Progenitor cell of endocrine pancreas (in vitro differentiated cells): Measurements from ENCODE around the gene BRPF3. TPM values are rescaled to one million over a fixed set of nuclear protein-coding genes. Genes with fewer than 3 reads are reported as not detected.

Experiments used
- DNase-seq: peaks from one replicate; pipeline ENCODE4 v3.0.0; 2021; ENCODE audit warnings: low spot score; ENCODE audit not compliant: unreplicated experiment
- H3K27ac Mint-ChIP-seq: 2 replicates; pipeline ENCODE4 v1.8.0; 2021; ENCODE audit warnings: mild to moderate bottlenecking, moderate library complexity, mixed read lengths
- H3K27me3 Mint-ChIP-seq: 2 replicates; pipeline ENCODE4 v1.8.0; 2021; ENCODE audit warnings: mixed read lengths
- H3K36me3 Mint-ChIP-seq: 2 replicates; pipeline ENCODE4 v1.8.0; 2022; ENCODE audit warnings: mixed read lengths; ENCODE audit not compliant: insufficient read depth
- H3K4me1 Mint-ChIP-seq: 2 replicates; pipeline ENCODE4 v1.8.0; 2021; ENCODE audit warnings: low read depth, mixed read lengths
- H3K4me3 Mint-ChIP-seq: 2 replicates; pipeline ENCODE4 v1.8.0; 2021; ENCODE audit warnings: low read depth, mild to moderate bottlenecking, moderate library complexity, mixed read lengths
- H3K9me3 Mint-ChIP-seq: 2 replicates; pipeline ENCODE4 v1.8.0; 2021; ENCODE audit warnings: low read depth, mixed read lengths
- CTCF ChIP-seq: fragments of 200-600 bp; sonication (generic); IDR thresholded peaks from one replicate; pipeline ENCODE4 v1.5.0; 2021; ENCODE audit warnings: antibody characterized with exemption, mild to moderate bottlenecking; ENCODE audit not compliant: unreplicated experiment
- total RNA-seq: library from RNA; stranded (reverse); gene quantifications from 2 replicates; pipeline ENCODE4 v1.2.1, GENCODE V29; 2021

The BRPF3 gene
- total RNA-seq, 1 donor from 2014 or later, result 73.1 TPM

DNA sequence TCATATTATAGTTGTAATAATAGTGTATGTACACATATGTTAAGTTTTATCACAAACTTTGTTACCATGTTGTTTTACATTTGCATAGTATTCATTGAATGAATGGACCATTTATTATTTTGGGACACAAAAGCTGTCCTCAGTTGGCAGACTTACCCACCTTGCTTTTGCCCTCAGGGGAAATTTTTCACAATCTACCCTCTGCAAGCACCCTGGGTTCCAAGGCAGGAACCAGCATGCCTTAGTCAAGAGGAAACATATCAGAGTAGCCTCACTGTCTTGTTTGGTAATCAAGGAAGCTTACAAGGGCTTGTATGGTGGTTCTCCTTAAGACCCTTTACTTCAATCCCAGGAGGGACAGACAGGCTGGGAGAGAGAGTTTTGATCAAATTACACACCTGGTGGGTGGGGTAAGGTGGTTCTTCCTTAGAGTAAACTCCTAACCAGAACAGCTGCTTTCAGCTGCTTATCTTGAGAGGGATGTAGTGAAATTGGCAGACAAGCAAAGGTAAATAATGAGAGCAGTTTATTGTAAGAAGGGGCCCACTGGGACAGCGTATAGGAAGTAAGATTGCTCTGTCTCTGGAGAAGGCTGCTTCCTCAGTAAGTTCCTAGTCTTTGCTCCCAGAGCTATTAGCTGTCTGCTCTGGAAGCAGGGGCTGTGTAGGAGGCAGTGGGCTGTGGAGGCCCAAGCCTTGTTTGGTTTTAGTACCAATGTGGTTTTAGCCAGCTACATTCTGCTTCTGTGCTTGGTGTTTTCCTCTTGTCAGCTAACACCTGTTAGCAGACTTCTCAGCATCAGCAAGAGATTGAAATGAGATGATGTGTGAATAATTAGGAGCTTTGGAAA lies 31.1 kb downstream of the BRPF3 start:
- TF ChIP-seq CTCF, result no peak
- peak overlapping the region; percentile 82 for H3K27ac Mint-ChIP-seq
- no peak for DNase-seq
- H3K9me3 Mint-ChIP-seq, result no peaks in the 10 kb centered on the region
- H3K36me3 Mint-ChIP-seq, result peaks cover 38% of the 10 kb centered on the region
- H3K27me3 Mint-ChIP-seq, result no peaks in the 10 kb centered on the region
- no peak overlapping the region for H3K4me3 Mint-ChIP-seq
- peaks cover 18% of the 10 kb centered on the region for H3K4me1 Mint-ChIP-seq

- H3K36me3 Mint-ChIP-seq, result peaks cover 33% of the 10 kb centered on the region
- TF ChIP-seq CTCF, result no peak
- H3K27me3 Mint-ChIP-seq, result no peaks in the 10 kb centered on the region
- H3K27ac Mint-ChIP-seq, result no peak overlapping the region
- peaks cover 18% of the 10 kb centered on the region for H3K4me1 Mint-ChIP-seq
- no peak overlapping the region for H3K4me3 Mint-ChIP-seq
- H3K9me3 Mint-ChIP-seq, result no peaks in the 10 kb centered on the region
- DNase-seq, result no peak
These were observed 32.7 kb downstream of the BRPF3 start for GRCh38 chr6:36229223-36229622.

GRCh38 chr6:36230371-36230770 lies 33.8 kb downstream of the BRPF3 start:
- no peaks in the 10 kb centered on the region for H3K9me3 Mint-ChIP-seq
- no peak for DNase-seq
- H3K4me3 Mint-ChIP-seq, result no peak overlapping the region
- no peak for TF ChIP-seq CTCF
- H3K4me1 Mint-ChIP-seq, result peaks cover 18% of the 10 kb centered on the region
- H3K36me3 Mint-ChIP-seq, result peaks cover 27% of the 10 kb centered on the region
- H3K27me3 Mint-ChIP-seq, result no peaks in the 10 kb centered on the region
- H3K27ac Mint-ChIP-seq, result no peak overlapping the region

GRCh38 chr6:36232172-36232571 lies 35.6 kb downstream of the BRPF3 start:
- H3K9me3 Mint-ChIP-seq, result no peaks in the 10 kb centered on the region
- H3K4me1 Mint-ChIP-seq, result peaks cover 8% of the 10 kb centered on the region
- TF ChIP-seq CTCF, result no peak
- H3K27ac Mint-ChIP-seq, result no peak overlapping the region
- H3K36me3 Mint-ChIP-seq, result peaks cover 22% of the 10 kb centered on the region
- no peak overlapping the region for H3K4me3 Mint-ChIP-seq
- no peak for DNase-seq
- no peaks in the 10 kb centered on the region for H3K27me3 Mint-ChIP-seq

DNA sequence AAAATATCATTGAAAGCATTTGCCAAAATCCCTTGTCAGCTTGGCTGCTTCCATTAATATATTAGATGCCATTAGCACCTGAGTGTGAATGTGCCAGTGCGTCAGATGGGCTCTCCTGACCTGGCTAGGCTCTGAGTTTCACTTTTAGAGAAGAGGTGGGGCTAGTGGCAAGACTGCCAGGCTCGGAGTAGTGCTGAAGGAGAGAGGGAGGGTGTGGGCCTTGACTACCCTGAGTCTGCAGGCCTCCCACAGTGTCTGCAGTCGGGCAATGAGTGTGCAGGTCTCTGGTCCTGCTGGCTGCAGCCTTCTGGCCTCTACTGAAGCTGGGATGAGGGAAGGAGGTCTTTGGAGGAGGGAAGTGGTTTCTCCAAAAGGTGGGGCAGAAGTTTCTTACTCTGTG lies 38.8 kb downstream of the BRPF3 start:
- peaks cover 15% of the 10 kb centered on the region for H3K36me3 Mint-ChIP-seq
- no peak overlapping the region for H3K27ac Mint-ChIP-seq
- no peak for TF ChIP-seq CTCF
- peaks cover 4% of the 10 kb centered on the region for H3K4me1 Mint-ChIP-seq
- DNase-seq, result no peak
- H3K9me3 Mint-ChIP-seq, result no peaks in the 10 kb centered on the region
- no peaks in the 10 kb centered on the region for H3K27me3 Mint-ChIP-seq
- no peak overlapping the region for H3K4me3 Mint-ChIP-seq
